HG03442 (cell line): Measurements from ENCODE around the gene MRPL27.
"Not testable (repeated sequence)": the region's sequence is repeated elsewhere in the genome, so short reads cannot be mapped to it uniquely, and the experiment has no call there.

Source experiments
- ATAC-seq: cut with Tn5 transposase; IDR thresholded peaks from one replicate; pipeline ENCODE4 v1.9.1; 2021; ENCODE audit warnings: mild to moderate bottlenecking, moderate library complexity; ENCODE audit not compliant: unreplicated experiment

Gene MRPL27

GRCh38 chr17:50372758-50373556 lies at the start of gene MRPL27, which contains the start of gene EME1:
Gene MRPL27 (minus strand): TSS chr17:50373184. CDS start chr17:50373170, 14 bp downstream.
Gene EME1 (plus strand): TSS chr17:50373229. CDS start chr17:50375209, 1,980 bp downstream.
- peak; percentile 76 for ATAC-seq

GRCh38 chr17:50422738-50423137 lies 49.8 kb upstream of the MRPL27 start:
- ATAC-seq, result no peak

- no peak for ATAC-seq
These were observed 48.5 kb upstream of the MRPL27 start for GRCh38 chr17:50421308-50422051.

- no peak for ATAC-seq
These were observed 47.6 kb upstream of the MRPL27 start for GRCh38 chr17:50420419-50421112.

GRCh38 chr17:50419577-50419976 lies 46.6 kb upstream of the MRPL27 start:
- not testable (repeated sequence) for ATAC-seq

GRCh38 chr17:50414808-50415207 lies 41.8 kb upstream of the MRPL27 start:
- ATAC-seq, result no peak

GRCh38 chr17:50412188-50412732 lies 39.3 kb upstream of the MRPL27 start:
- ATAC-seq, result no peak

- no peak for ATAC-seq
These were observed 34.9 kb upstream of the MRPL27 start for GRCh38 chr17:50407921-50408320.

GRCh38 chr17:50406578-50406977 lies 33.6 kb upstream of the MRPL27 start:
- no peak for ATAC-seq

GRCh38 chr17:50405351-50405750 lies 32.4 kb upstream of the MRPL27 start:
- ATAC-seq, result not testable (repeated sequence)

GRCh38 chr17:50399591-50399990 lies 26.6 kb upstream of the MRPL27 start:
- ATAC-seq, result not testable (repeated sequence)

GRCh38 chr17:50398672-50399071 lies 25.7 kb upstream of the MRPL27 start:
- not testable (repeated sequence) for ATAC-seq

- ATAC-seq, result no peak
These were observed 24.9 kb upstream of the MRPL27 start for GRCh38 chr17:50397919-50398285.

GRCh38 chr17:50397111-50397918 lies 24.3 kb upstream of the MRPL27 start, which contains the start of gene LRRC59:
Gene LRRC59 (minus strand): TSS chr17:50397523. CDS start chr17:50397317, 206 bp downstream.
- peak; percentile 90 for ATAC-seq

- ATAC-seq, result no peak
These were observed 23.5 kb upstream of the MRPL27 start for GRCh38 chr17:50396261-50397110.

GRCh38 chr17:50394711-50395110 lies 21.7 kb upstream of the MRPL27 start:
- no peak for ATAC-seq

GRCh38 chr17:50393700-50394099 lies 20.7 kb upstream of the MRPL27 start:
- no peak for ATAC-seq

- no peak for ATAC-seq
These were observed 19.6 kb upstream of the MRPL27 start for GRCh38 chr17:50392621-50393020.

- no peak for ATAC-seq
These were observed 16.6 kb upstream of the MRPL27 start for GRCh38 chr17:50389534-50389933.
